AG09309 (cell line): ENCODE data around the gene LELP1.

Source experiments
- DNase-seq: peaks from one replicate; pipeline ENCODE4 v3.0.0-alpha.2; 2010; ENCODE audit warnings: low read depth
- H3K4me3 ChIP-seq: 2 replicates; pipeline ENCODE4 v1.5.1; 2011; ENCODE audit warnings: mild to moderate bottlenecking, low read depth, low read length, moderate library complexity; ENCODE audit not compliant: control insufficient read depth
- CTCF ChIP-seq: IDR thresholded peaks from 2 replicates; pipeline ENCODE4 v1.5.1; 2011; ENCODE audit warnings: mild to moderate bottlenecking, low read depth, low read length, inconsistent platforms; ENCODE audit not compliant: insufficient read depth, control insufficient read depth; ENCODE audit errors: missing control alignments

LELP1 gene

DNA sequence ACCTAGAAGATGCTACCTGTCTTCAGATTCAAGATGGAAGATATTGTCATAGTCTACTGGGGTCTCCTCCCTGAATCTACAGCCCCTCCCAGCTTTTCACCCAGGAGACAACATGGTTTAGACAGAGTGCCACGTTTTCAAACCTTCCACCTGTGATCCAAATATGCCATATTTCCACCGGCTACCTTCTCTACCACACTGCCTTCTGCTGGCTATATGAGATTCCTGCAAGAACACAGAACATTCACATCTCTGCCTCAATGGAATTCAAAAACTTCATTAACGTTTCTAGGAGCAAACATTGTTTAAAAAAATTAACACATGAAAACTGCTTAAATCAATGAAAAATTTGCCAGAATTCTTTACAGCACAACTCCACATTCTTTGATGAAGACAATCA, 12.9 kb upstream of the LELP1 start:
- TF ChIP-seq CTCF = no peak
- no peak for DNase-seq
- H3K4me3 ChIP-seq = no peak overlapping the region

GRCh38 chr1:153192697-153193096, 10.5 kb upstream of the LELP1 start:
- no peak for TF ChIP-seq CTCF
- H3K4me3 ChIP-seq = no peak overlapping the region
- no peak for DNase-seq

- no peak for TF ChIP-seq CTCF
- no peak for DNase-seq
- no peak overlapping the region for H3K4me3 ChIP-seq
These were observed 8.7 kb upstream of the LELP1 start for GRCh38 chr1:153194331-153195050.

- H3K4me3 ChIP-seq = no peak overlapping the region
- TF ChIP-seq CTCF = no peak
- DNase-seq = no peak
These were observed 8.0 kb upstream of the LELP1 start for GRCh38 chr1:153195216-153195615.

DNA sequence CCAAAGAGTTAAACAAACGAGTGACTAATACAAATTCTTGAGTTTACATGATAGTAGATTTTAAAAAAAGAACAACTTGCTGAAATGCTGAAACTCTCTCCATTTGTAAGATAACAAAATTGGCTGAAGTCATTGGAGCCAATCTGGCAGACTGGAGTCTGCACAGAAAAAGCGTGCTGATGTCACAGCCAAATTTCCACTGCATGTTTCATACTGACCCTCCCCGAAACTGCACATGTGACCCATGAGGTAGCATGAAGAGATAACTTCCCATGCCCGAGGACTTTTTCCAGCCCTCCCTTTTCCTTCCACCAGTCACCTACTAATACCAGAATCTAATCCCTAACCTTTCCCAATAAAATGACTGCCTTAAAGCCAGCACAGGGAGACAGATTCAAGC, 1.2 kb upstream of the LELP1 start:
- DNase-seq = no peak
- no peak overlapping the region for H3K4me3 ChIP-seq
- TF ChIP-seq CTCF = no peak

DNA sequence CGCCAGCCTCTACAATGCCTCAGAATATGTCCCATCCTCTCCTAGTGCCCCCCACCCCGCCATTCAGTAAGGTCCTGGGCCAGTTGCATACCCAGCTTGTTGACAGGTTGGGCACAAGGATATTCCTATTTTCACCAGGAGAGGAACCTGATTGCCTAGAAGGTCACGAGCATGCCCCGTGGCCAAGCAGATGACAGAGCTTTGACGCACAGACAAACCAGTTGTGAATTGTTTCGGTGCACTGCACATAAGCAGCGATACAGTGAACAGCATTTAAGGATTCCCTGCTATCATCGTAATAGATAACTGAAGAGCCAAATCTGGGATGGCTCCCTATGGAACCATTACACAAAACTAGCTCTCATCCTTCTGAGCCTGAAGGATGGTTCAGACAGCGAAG, 3.4 kb downstream of the LELP1 start:
- DNase-seq = no peak
- no peak overlapping the region for H3K4me3 ChIP-seq
- TF ChIP-seq CTCF = no peak
